CD4-positive, CD25-positive, alpha-beta regulatory T cell (primary cell): Measurements from ENCODE around the gene SHC2. TPM values are rescaled to one million over a fixed set of nuclear protein-coding genes. Genes with fewer than 3 reads are reported as not detected.
A peak's percentile ranks its signal among the peaks of the same experiment; 100 is the strongest.
"Not testable (repeated sequence)": the region's sequence is repeated elsewhere in the genome, so short reads cannot be mapped to it uniquely, and the experiment has no call there.

Experiments used
- ATAC-seq, 2 donors: fragments of 150-1000 bp; cut with Tn5 transposase; one replicate each; pipeline ENCODE4 v1.10.0; 2021; ENCODE audit warnings: low read depth in 2 of 2, moderate number of reproducible peaks in 2 of 2, moderate library complexity in 1 of 2
- DNase-seq, 3 donors: peaks; one replicate each; pipeline versions ENCODE4 v3.0.0 to v3.0.0-alpha.2; 2012 to 2022; ENCODE audit warnings: mixed read lengths in 1 of 3
- H3K27ac ChIP-seq: one replicate; pipeline ENCODE4 v1.7.0; 2013; ENCODE audit warnings: mild to moderate bottlenecking, low read length; ENCODE audit not compliant: insufficient read depth, poor library complexity, severe bottlenecking
- H3K27me3 ChIP-seq: one replicate; pipeline ENCODE4 v1.7.0; 2013; ENCODE audit warnings: low read length; ENCODE audit not compliant: control insufficient read depth, insufficient read depth
- H3K36me3 ChIP-seq: one replicate; pipeline ENCODE4 v1.7.0; 2013; ENCODE audit warnings: mild to moderate bottlenecking, low read length, moderate library complexity; ENCODE audit not compliant: control insufficient read depth, insufficient read depth
- H3K4me1 ChIP-seq: 2 replicates; pipeline ENCODE4 v1.7.0; 2013; ENCODE audit warnings: mild to moderate bottlenecking, low read length; ENCODE audit not compliant: insufficient read depth, control insufficient read depth, poor library complexity, severe bottlenecking
- H3K4me3 ChIP-seq: one replicate; pipeline ENCODE4 v1.7.0; 2013; ENCODE audit warnings: low read depth, mild to moderate bottlenecking, low read length, moderate library complexity
- H3K9me3 ChIP-seq, 2 experiments: 1 replicate in 1 of 2; 2 replicates in 1 of 2; pipeline ENCODE4 v1.7.0; 2013; ENCODE audit warnings: low read length in 2 of 2, mild to moderate bottlenecking in 1 of 2, moderate library complexity in 1 of 2; ENCODE audit not compliant: control insufficient read depth in 2 of 2
- H3K27ac Mint-ChIP-seq, 3 donors: one replicate each; pipeline ENCODE4 v1.8.0; 2020 to 2022; ENCODE audit warnings: mild to moderate bottlenecking in 3 of 3, mixed read lengths in 3 of 3, moderate library complexity in 2 of 3
- H3K27me3 Mint-ChIP-seq: one replicate; pipeline ENCODE4 v1.8.0; 2022; ENCODE audit warnings: mild to moderate bottlenecking, mixed read lengths
- H3K36me3 Mint-ChIP-seq: one replicate; pipeline ENCODE4 v1.8.0; 2020; ENCODE audit warnings: mixed read lengths
- H3K4me1 Mint-ChIP-seq, 4 donors: one replicate each; pipeline ENCODE4 v1.8.0; 2020 to 2022; ENCODE audit warnings: mixed read lengths in 4 of 4, mild to moderate bottlenecking in 1 of 4
- H3K4me3 Mint-ChIP-seq, 4 donors: one replicate each; pipeline ENCODE4 v1.8.0; 2020 to 2022; ENCODE audit warnings: mild to moderate bottlenecking in 4 of 4, mixed read lengths in 4 of 4, moderate library complexity in 3 of 4
- H3K9me3 Mint-ChIP-seq, 7 donors: one replicate each; pipeline ENCODE4 v1.8.0; 2020 to 2022; ENCODE audit warnings: mixed read lengths in 7 of 7, mild to moderate bottlenecking in 3 of 7, moderate library complexity in 2 of 7
- polyA plus RNA-seq, 4 donors: library from polyadenylated mRNA; unstranded; fragments of 300-500 nt; fragmentation: Illumina TruSeq; gene quantifications; one replicate each; pipeline ENCODE4 v1.2.3, GENCODE V29; 2021
- total RNA-seq: library from RNA; stranded (reverse); gene quantifications from one replicate; pipeline ENCODE4 v1.2.3, GENCODE V29; 2022

Gene SHC2
- total and polyA plus RNA-seq, 5 donors from 2014 or later, result not detected

GRCh38 chr19:389935-390289, 70.9 kb downstream of the SHC2 start:
- H3K36me3 ChIP-seq, result no peaks in the 10 kb centered on the region
- no peak for ATAC-seq
- H3K27ac ChIP-seq, result no peak overlapping the region
- no peak for DNase-seq
- H3K27me3 ChIP-seq, result no peaks in the 10 kb centered on the region
- H3K36me3 Mint-ChIP-seq, result no peaks in the 10 kb centered on the region
- H3K4me1 ChIP-seq, result no peaks in the 10 kb centered on the region
- no peaks in the 10 kb centered on the region for H3K9me3 ChIP-seq
- H3K27me3 Mint-ChIP-seq, result peaks cover 19% of the 10 kb centered on the region
- no peak overlapping the region for H3K4me3 ChIP-seq
- H3K4me1 Mint-ChIP-seq, result no peaks in the 10 kb centered on the region
- H3K4me3 Mint-ChIP-seq, result no peak overlapping the region
- H3K9me3 Mint-ChIP-seq, result peaks cover 0 to 5% (median 0%) of the 10 kb centered on the region in 7 donors
- no peak overlapping the region for H3K27ac Mint-ChIP-seq

GRCh38 chr19:389255-389934, 71.4 kb downstream of the SHC2 start:
- H3K9me3 Mint-ChIP-seq, result peaks cover 0 to 5% (median 0%) of the 10 kb centered on the region in 7 donors
- Histone ChIP-seq H3K27me3 (no peaks in the 10 kb centered on the region), H3K4me3 (no peak overlapping the region), H3K36me3 (no peaks in the 10 kb centered on the region), H3K27ac (no peak overlapping the region), H3K4me1 (no peaks in the 10 kb centered on the region), H3K9me3 (no peaks in the 10 kb centered on the region)
- H3K4me1 Mint-ChIP-seq, result peaks cover 0 to 3% (median 0%) of the 10 kb centered on the region in 4 donors
- peaks cover 24% of the 10 kb centered on the region for H3K27me3 Mint-ChIP-seq
- no peak overlapping the region for H3K27ac Mint-ChIP-seq
- H3K36me3 Mint-ChIP-seq, result no peaks in the 10 kb centered on the region
- ATAC-seq, result no peak
- no peak overlapping the region for H3K4me3 Mint-ChIP-seq
- DNase-seq, result no peak

- Histone ChIP-seq H3K9me3 (no peaks in the 10 kb centered on the region), H3K36me3 (no peaks in the 10 kb centered on the region), H3K27ac (no peak overlapping the region), H3K4me3 (no peak overlapping the region), H3K27me3 (no peaks in the 10 kb centered on the region), H3K4me1 (no peaks in the 10 kb centered on the region)
- Mint-ChIP-seq H3K27me3 (peaks cover 28% of the 10 kb centered on the region), H3K36me3 (no peaks in the 10 kb centered on the region), H3K4me3 (no peak overlapping the region), H3K27ac (no peak overlapping the region), H3K4me1 (peaks cover 0 to 8% (median under 1%) of the 10 kb centered on the region in 4 donors), H3K9me3 (peaks cover 0 to 5% (median 0%) of the 10 kb centered on the region in 7 donors)
- no peak for ATAC-seq
- no peak for DNase-seq
Observed at GRCh38 chr19:388691-389090, 72.1 kb downstream of the SHC2 start.

- no peaks in the 10 kb centered on the region for H3K36me3 Mint-ChIP-seq
- no peak overlapping the region for H3K4me3 ChIP-seq
- no peaks in the 10 kb centered on the region for H3K9me3 Mint-ChIP-seq
- H3K9me3 ChIP-seq, result no peaks in the 10 kb centered on the region
- no peaks in the 10 kb centered on the region for H3K27me3 ChIP-seq
- H3K27ac ChIP-seq, result no peak overlapping the region
- peaks cover 0 to 16% (median 6%) of the 10 kb centered on the region in 4 donors for H3K4me1 Mint-ChIP-seq
- peaks cover 36% of the 10 kb centered on the region for H3K27me3 Mint-ChIP-seq
- no peaks in the 10 kb centered on the region for H3K36me3 ChIP-seq
- H3K4me1 ChIP-seq, result peaks cover 4% of the 10 kb centered on the region
- DNase-seq, result no peak
- no peak overlapping the region for H3K4me3 Mint-ChIP-seq
- H3K27ac Mint-ChIP-seq, result peak overlapping the region in 1 of 3 donors; percentile 52
- no peak for ATAC-seq
Observed at GRCh38 chr19:387777-388176, 73.1 kb downstream of the SHC2 start.

GRCh38 chr19:386632-387301, 74.1 kb downstream of the SHC2 start:
- ATAC-seq, H3K27ac ChIP-seq, DNase-seq, H3K4me3 Mint-ChIP-seq, H3K27me3 ChIP-seq, H3K4me1 ChIP-seq, H3K9me3 ChIP-seq, H3K36me3 Mint-ChIP-seq, H3K27ac Mint-ChIP-seq, H3K4me3 ChIP-seq, H3K9me3 Mint-ChIP-seq, H3K36me3 ChIP-seq: not testable (repeated sequence)
- peaks cover 0 to 22% (median 10%) of the 10 kb centered on the region in 4 donors for H3K4me1 Mint-ChIP-seq
- peaks cover 40% of the 10 kb centered on the region for H3K27me3 Mint-ChIP-seq

- Mint-ChIP-seq H3K4me1 (peaks cover 0 to 22% (median 10%) of the 10 kb centered on the region in 4 donors), H3K27me3 (peaks cover 40% of the 10 kb centered on the region)
- not testable (repeated sequence) for H3K4me1 ChIP-seq, H3K4me3 ChIP-seq, H3K27ac ChIP-seq, ATAC-seq, H3K27ac Mint-ChIP-seq, DNase-seq, H3K9me3 Mint-ChIP-seq, H3K27me3 ChIP-seq, H3K36me3 Mint-ChIP-seq, H3K4me3 Mint-ChIP-seq, H3K9me3 ChIP-seq, H3K36me3 ChIP-seq
Observed at GRCh38 chr19:386189-386588, 74.6 kb downstream of the SHC2 start.

GRCh38 chr19:384799-385169, 76.0 kb downstream of the SHC2 start:
- peaks cover 47% of the 10 kb centered on the region for H3K27me3 Mint-ChIP-seq
- no peak for ATAC-seq
- Histone ChIP-seq H3K4me3 (no peak overlapping the region), H3K36me3 (no peaks in the 10 kb centered on the region), H3K9me3 (no peaks in the 10 kb centered on the region), H3K27me3 (no peaks in the 10 kb centered on the region), H3K4me1 (peaks cover 8% of the 10 kb centered on the region), H3K27ac (no peak overlapping the region)
- no peaks in the 10 kb centered on the region for H3K36me3 Mint-ChIP-seq
- DNase-seq, result no peak
- no peak overlapping the region for H3K4me3 Mint-ChIP-seq
- H3K27ac Mint-ChIP-seq, result no peak overlapping the region
- H3K9me3 Mint-ChIP-seq, result peaks cover 0 to 2% (median 0%) of the 10 kb centered on the region in 7 donors
- H3K4me1 Mint-ChIP-seq, result peaks cover 0 to 24% (median 10%) of the 10 kb centered on the region in 4 donors
